ENCODE measurements around the gene KCTD1.

The KCTD1 gene

GRCh38 chr18:26474542-26474941, 73.8 kb downstream of the KCTD1 start:
- TF ChIP-seq CTCF (conservative IDR thresholded peaks at IDR 0.05; ENCODE audit: low read depth, low read length), result no peak
- no peak for DNase-seq (ENCODE audit: low read depth)
- H3K4me3 ChIP-seq (ENCODE audit: low read length), result no peak overlapping the region

GRCh38 chr18:26473672-26474071, 74.7 kb downstream of the KCTD1 start:
- no peak overlapping the region for H3K4me3 ChIP-seq (ENCODE audit: low read length)
- DNase-seq (ENCODE audit: low read depth), result no peak
- no peak for TF ChIP-seq CTCF (conservative IDR thresholded peaks at IDR 0.05; ENCODE audit: low read depth, low read length)

GRCh38 chr18:26471826-26472225, 76.5 kb downstream of the KCTD1 start:
- TF ChIP-seq CTCF (conservative IDR thresholded peaks at IDR 0.05; ENCODE audit: low read depth, low read length), result no peak
- H3K4me3 ChIP-seq (ENCODE audit: low read length), result no peak overlapping the region
- no peak for DNase-seq (ENCODE audit: low read depth)

DNA sequence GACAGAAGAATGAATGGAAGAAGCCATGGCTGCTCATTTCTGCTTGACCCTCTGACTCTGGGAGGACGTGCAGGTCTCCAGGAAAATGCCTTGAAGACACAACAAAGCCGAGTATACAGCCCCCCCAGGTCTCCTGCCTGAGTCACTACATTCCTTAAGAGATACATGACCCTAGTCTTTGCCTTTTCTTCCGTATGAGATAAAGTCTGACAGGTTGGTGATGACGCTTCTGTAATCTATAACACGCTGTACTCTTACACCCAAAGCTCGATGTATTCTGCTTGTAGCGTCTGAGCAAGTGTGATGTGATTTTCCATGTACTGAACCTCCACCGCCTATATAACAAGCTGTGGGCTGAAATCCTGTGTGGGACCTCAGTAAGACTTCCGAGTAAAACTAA, 77.3 kb downstream of the KCTD1 start:
- no peak for TF ChIP-seq CTCF (conservative IDR thresholded peaks at IDR 0.05; ENCODE audit: low read depth, low read length)
- H3K4me3 ChIP-seq (ENCODE audit: low read length), result no peak overlapping the region
- DNase-seq (ENCODE audit: low read depth), result no peak

- no peak for DNase-seq (ENCODE audit: low read depth)
- no peak overlapping the region for H3K4me3 ChIP-seq (ENCODE audit: low read length)
- no peak for TF ChIP-seq CTCF (conservative IDR thresholded peaks at IDR 0.05; ENCODE audit: low read depth, low read length)
Observed at GRCh38 chr18:26470011-26470637, 78.2 kb downstream of the KCTD1 start.

DNA sequence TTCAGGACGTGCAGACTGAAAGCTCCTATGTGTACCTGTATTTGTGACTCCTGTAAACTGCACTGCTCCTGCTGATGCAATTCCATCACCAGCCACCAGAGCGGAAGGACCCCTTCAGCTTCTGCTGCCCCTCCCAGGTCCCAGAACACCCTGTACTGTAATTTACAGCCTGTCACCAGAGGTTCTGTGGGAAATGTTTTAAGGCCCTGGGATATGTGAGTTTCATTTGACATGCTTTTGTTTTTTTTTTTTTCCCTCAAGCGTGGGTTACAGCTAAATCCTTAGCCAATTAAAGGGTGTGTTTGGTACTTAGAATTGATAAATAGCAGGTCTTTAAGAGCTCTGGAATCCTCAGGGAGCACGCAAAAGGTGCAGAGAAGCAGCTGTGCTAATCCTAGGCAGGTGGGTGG, 79.4 kb downstream of the KCTD1 start:
- DNase-seq (ENCODE audit: low read depth), result no peak
- TF ChIP-seq CTCF (conservative IDR thresholded peaks at IDR 0.05; ENCODE audit: low read depth, low read length), result peak; percentile 84

DNA sequence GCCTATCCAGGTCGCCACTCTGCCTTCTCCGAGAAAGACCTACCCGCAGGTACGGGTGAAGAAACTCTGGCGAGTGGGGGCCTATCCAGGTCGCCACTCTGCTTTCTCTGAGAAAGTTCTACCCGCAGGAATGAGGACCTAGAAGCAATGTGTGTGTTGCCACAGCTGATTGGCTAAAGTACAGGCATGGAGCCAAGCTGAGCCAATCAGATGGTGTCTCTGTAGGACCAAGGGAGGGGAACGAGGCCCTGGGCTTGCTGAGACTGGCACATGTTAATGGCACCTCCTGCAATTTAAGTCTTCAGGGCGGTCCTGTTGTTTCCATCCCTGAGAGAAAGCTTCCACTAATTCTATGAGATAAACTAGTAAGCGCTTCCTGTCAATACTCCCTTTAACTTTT, 82.3 kb downstream of the KCTD1 start:
- no peak for DNase-seq (ENCODE audit: low read depth)
- no peak for TF ChIP-seq CTCF (conservative IDR thresholded peaks at IDR 0.05; ENCODE audit: low read depth, low read length)
- H3K4me3 ChIP-seq (ENCODE audit: low read length), result no peak overlapping the region

More for the DNA sequence above, 79.4 kb downstream of the KCTD1 start:
- no peak overlapping the region for H3K4me3 ChIP-seq (ENCODE audit: low read length)
